HCT116 (cell line): Measurements from ENCODE around the gene TADA3. TPM values are rescaled to one million over a fixed set of nuclear protein-coding genes. Genes with fewer than 3 reads are reported as not detected.
A peak's percentile ranks its signal among the peaks of the same experiment; 100 is the strongest.

Experiments
- ATAC-seq: fragments of 200-7000 bp; cut with Tn5 transposase; 2 replicates; pipeline ENCODE4 v1.9.1; 2020; ENCODE audit warnings: mild to moderate bottlenecking, moderate library complexity
- BruUV-seq: library from RNA; stranded (reverse); fragments of 400-500 nt; replicated peaks from 2 replicates; lab custom pipeline; 2021; lab: Mats Ljungman, UMichigan
- CTCF ChIA-PET: fragments of 300-600 bp; sonication (Branson Sonifier 250); formaldehyde crosslinking; loops from one replicate; lab custom pipeline; 2021; ENCODE audit warnings: antibody characterized with exemption; lab: Charles Lee
- POLR2A ChIA-PET: fragments of 300-600, 350-600 bp; sonication (Branson Sonifier 250); formaldehyde crosslinking; loops from one replicate; lab custom pipeline; 2021; ENCODE audit warnings: antibody characterized with exemption; lab: Charles Lee
- RAD21 ChIA-PET, 2 experiments: fragments of 300-600 bp; sonication (Branson Sonifier 250); formaldehyde crosslinking; loops; one replicate each; lab custom pipeline; 2023; ENCODE audit warnings: low total read pairs in 2 of 2; ENCODE audit not compliant: uncharacterized antibody in 2 of 2, unreplicated experiment in 2 of 2, low non-redundant PET in 1 of 2; lab: Charles Lee
- DNase-seq: peaks from one replicate; pipeline ENCODE4 v3.0.0-alpha.2; 2010; ENCODE audit warnings: low read depth, low spot score
- H2AFZ ChIP-seq: fragments of 200-600 bp; shearing (Covaris generic), sonication (generic); 2 replicates; pipeline ENCODE4 v1.6.1; 2017; ENCODE audit warnings: low read depth, mixed run types, mixed read lengths, antibody characterized with exemption, low read length; ENCODE audit not compliant: poor library complexity, severe bottlenecking
- H3K27ac ChIP-seq: 2 replicates; pipeline ENCODE4 v1.5.1; 2012; ENCODE audit warnings: low read depth, low read length
- H3K27me3 ChIP-seq: fragments of 200-600 bp; sonication (generic); 2 replicates; pipeline ENCODE4 v1.6.1; 2016; ENCODE audit warnings: mixed run types, low read length, mixed read lengths; ENCODE audit not compliant: insufficient read depth
- H3K36me3 ChIP-seq, 2 experiments: fragments of 200-500 bp in 1 of 2; fragments of 200-600 bp in 1 of 2; sonication (Bioruptor generic) in 1 of 2; sonication (generic) in 1 of 2; 2 replicates each; pipeline versions ENCODE4 v1.5.1 to v1.6.1; 2014 to 2016; ENCODE audit warnings: low read length in 2 of 2, inconsistent platforms in 1 of 2, mixed read lengths in 1 of 2, mixed run types in 1 of 2; ENCODE audit not compliant: insufficient read depth in 2 of 2, control insufficient read depth in 1 of 2
- H3K4me1 ChIP-seq, 2 experiments: fragments of 200-600 bp in 1 of 2; sonication (generic) in 1 of 2; 2 replicates each; pipeline versions ENCODE4 v1.5.1 to v1.6.1; 2012 to 2017; ENCODE audit warnings: low read length in 2 of 2, inconsistent platforms in 1 of 2, mild to moderate bottlenecking in 1 of 2, mixed read lengths in 1 of 2, mixed run types in 1 of 2, moderate library complexity in 1 of 2; ENCODE audit not compliant: insufficient read depth in 2 of 2, control insufficient read depth in 1 of 2
- H3K4me2 ChIP-seq: fragments of 200-600 bp; sonication (generic); 2 replicates; pipeline ENCODE4 v1.6.1; 2017; ENCODE audit warnings: mixed run types, low read length, mixed read lengths
- H3K4me3 ChIP-seq, 2 experiments: fragments of 200-600 bp in 1 of 2; sonication (generic) in 1 of 2; replicated peaks in 1 of 2; 2 replicates each; pipeline ENCODE4 v1.5.1; 2011 to 2016; ENCODE audit warnings: low read length in 2 of 2, control low read depth in 1 of 2, low read depth in 1 of 2, mild to moderate bottlenecking in 1 of 2, mixed read lengths in 1 of 2, mixed run types in 1 of 2
- H3K79me2 ChIP-seq: fragments of 200-600 bp; sonication (generic); 2 replicates; pipeline ENCODE4 v1.6.1; 2017; ENCODE audit warnings: mild to moderate bottlenecking, mixed run types, low read length, moderate library complexity, mixed read lengths; ENCODE audit not compliant: insufficient read depth
- H3K9ac ChIP-seq: fragments of 200-600 bp; sonication (generic); 2 replicates; pipeline ENCODE4 v1.6.1; 2016; ENCODE audit warnings: low read length, mixed read lengths
- H3K9me2 ChIP-seq: fragments of 200-600 bp; sonication (generic), shearing (Covaris generic); 2 replicates; pipeline ENCODE4 v1.6.1; 2017; ENCODE audit warnings: mixed run types, mild to moderate bottlenecking, moderate library complexity; ENCODE audit not compliant: insufficient read depth
- H3K9me3 ChIP-seq, 2 experiments: fragments of 200-500 bp in 1 of 2; fragments of 200-600 bp in 1 of 2; sonication (Bioruptor generic) in 1 of 2; sonication (generic) in 1 of 2; 2 replicates each; pipeline ENCODE4 v1.6.1; 2014 to 2017; ENCODE audit warnings: low read length in 2 of 2, mixed read lengths in 2 of 2, inconsistent platforms in 1 of 2, low read depth in 1 of 2, mild to moderate bottlenecking in 1 of 2, mixed run types in 1 of 2, moderate library complexity in 1 of 2; ENCODE audit not compliant: control insufficient read depth in 1 of 2, insufficient read depth in 1 of 2
- H4K20me1 ChIP-seq: fragments of 200-600 bp; sonication (generic), shearing (Covaris generic); 2 replicates; pipeline ENCODE4 v1.6.1; 2017; ENCODE audit warnings: mixed run types, mild to moderate bottlenecking, moderate library complexity; ENCODE audit not compliant: insufficient read depth
- ATF3 ChIP-seq: IDR thresholded peaks from 2 replicates; pipeline ENCODE4 v1.6.1; 2012
- CBX3 ChIP-seq: IDR thresholded peaks from 2 replicates; pipeline ENCODE4 v1.6.1; 2012; ENCODE audit warnings: low read depth
- CEBPB ChIP-seq: IDR thresholded peaks from 2 replicates; pipeline ENCODE4 v1.6.1; 2012; ENCODE audit warnings: low read depth
- CTCF ChIP-seq, 3 experiments: fragments of 200-600 bp in 1 of 3; sonication (generic) in 1 of 3; IDR thresholded peaks in 2 of 3; conservative IDR thresholded peaks in 1 of 3; 2 replicates each; pipeline ENCODE4 v1.5.1; 2012 to 2017; ENCODE audit warnings: low read depth in 2 of 3, low read length in 2 of 3, antibody characterized with exemption in 1 of 3, borderline replicate concordance in 1 of 3, control low read depth in 1 of 3, mild to moderate bottlenecking in 1 of 3, mixed read lengths in 1 of 3, mixed run types in 1 of 3, moderate library complexity in 1 of 3; ENCODE audit not compliant: insufficient read depth in 1 of 3
- EGR1 ChIP-seq: IDR thresholded peaks from 2 replicates; pipeline ENCODE4 v1.6.1; 2012; ENCODE audit warnings: low read depth
- ELF1 ChIP-seq: IDR thresholded peaks from 2 replicates; pipeline ENCODE4 v1.6.1; 2012; ENCODE audit warnings: low read depth, borderline replicate concordance
- EZH2 ChIP-seq: fragments of 200-600 bp; sonication (generic); IDR thresholded peaks from 2 replicates; pipeline ENCODE4 v1.6.1; 2017; ENCODE audit warnings: antibody characterized with exemption, mixed run types
- EZH2phosphoT487 ChIP-seq: fragments of 200-600 bp; IDR thresholded peaks from 2 replicates; pipeline ENCODE4 v1.6.1; 2018; ENCODE audit warnings: antibody characterized with exemption, borderline replicate concordance
- FOSL1 ChIP-seq: IDR thresholded peaks from 2 replicates; pipeline ENCODE4 v1.6.1; 2012; ENCODE audit warnings: low read depth
- MAX ChIP-seq: IDR thresholded peaks from 2 replicates; pipeline ENCODE4 v1.6.1; 2012
- POLR2A ChIP-seq: IDR thresholded peaks from 2 replicates; pipeline ENCODE4 v1.7.0; 2011; ENCODE audit warnings: borderline replicate concordance; ENCODE audit not compliant: insufficient read depth, insufficient read length; ENCODE audit errors: extremely low read depth
- POLR2AphosphoS5 ChIP-seq: IDR thresholded peaks from 2 replicates; pipeline ENCODE4 v1.6.1; 2011; ENCODE audit warnings: mild to moderate bottlenecking, low read depth, low read length, moderate library complexity
- SIN3A ChIP-seq: IDR thresholded peaks from 2 replicates; pipeline ENCODE4 v1.6.1; 2012; ENCODE audit warnings: low read depth
- SRF ChIP-seq: IDR thresholded peaks from 2 replicates; pipeline ENCODE4 v1.6.1; 2012; ENCODE audit warnings: low read depth
- TCF7L2 ChIP-seq: IDR thresholded peaks from 2 replicates; pipeline ENCODE4 v1.7.0; 2011; ENCODE audit warnings: borderline replicate concordance, inconsistent platforms; ENCODE audit not compliant: insufficient read depth, insufficient read length; ENCODE audit errors: extremely low read depth
- YY1 ChIP-seq: IDR thresholded peaks from 2 replicates; pipeline ENCODE4 v1.6.1; 2011; ENCODE audit warnings: low read length, low read depth, moderate library complexity, mild to moderate bottlenecking; ENCODE audit not compliant: insufficient replicate concordance; ENCODE audit errors: extremely low read depth
- ZBTB33 ChIP-seq: IDR thresholded peaks from 2 replicates; pipeline ENCODE4 v1.6.1; 2011; ENCODE audit warnings: mild to moderate bottlenecking, low read length, moderate library complexity; ENCODE audit not compliant: insufficient replicate concordance; ENCODE audit errors: extremely low read depth
- ZFX ChIP-seq: fragments of 450-650 bp; IDR thresholded peaks from 2 replicates; pipeline ENCODE4 v1.6.1; 2017
- ZNF274 ChIP-seq: fragments of 200-500 bp; sonication (Bioruptor generic); IDR thresholded peaks from 2 replicates; pipeline ENCODE4 v1.6.1; 2014; ENCODE audit warnings: mild to moderate bottlenecking, low read depth, low read length, inconsistent platforms
- intact Hi-C: fragments of 100-400 bp; cut with micrococcal nuclease; formaldehyde crosslinking; loops from 2 replicates; pipeline ENCODE4 v1.10.0; 2022
- total RNA-seq: library from RNA; stranded (reverse); gene quantifications from one replicate; pipeline ENCODE4 v1.2.1, GENCODE V29; 2021; ENCODE audit not compliant: unreplicated experiment

Gene TADA3
- total RNA-seq, 1 experiment from 2014 or later: 72.0 TPM

GRCh38 chr3:9795207-9795606 lies 2.9 kb upstream of the TADA3 start (continued):
- no peak for TF ChIP-seq EZH2phosphoT487
- no peak for TF ChIP-seq EGR1
- no peak for TF ChIP-seq YY1
- no peak for TF ChIP-seq CBX3
- TF ChIP-seq MAX: no peak
- TF ChIP-seq TCF7L2: no peak
- TF ChIP-seq ELF1: no peak
- TF ChIP-seq EZH2: no peak
- no peak for TF ChIP-seq POLR2A

- ATAC-seq (no peak), DNase-seq (no peak)
- RAD21 ChIA-PET: no interaction called here
- H3K4me2 ChIP-seq: peak overlapping the region; percentile 93
- TF ChIP-seq EZH2phosphoT487 (no peak), ZFX (no peak), POLR2AphosphoS5 (no peak), ZNF274 (no peak), POLR2A (no peak), MAX (no peak), ATF3 (no peak), CTCF (IDR thresholded peaks at IDR 0.05 in 2 of 3, conservative IDR thresholded peaks at IDR 0.05 in 1 of 3; ENCODE audit: borderline replicate concordance in 1 of 3, insufficient read depth in 1 of 3, low read depth in 2 of 3, low read length in 2 of 3) (no peak), ZBTB33 (no peak), SRF (no peak), FOSL1 (no peak), EZH2 (no peak), CEBPB (no peak), SIN3A (no peak), CBX3 (no peak), TCF7L2 (no peak), EGR1 (no peak), ELF1 (no peak)
- POLR2A ChIA-PET: no interaction called here
- no peaks in the 10 kb centered on the region for H3K9me2 ChIP-seq
- no peak overlapping the region for H3K9ac ChIP-seq
- H3K27ac ChIP-seq: no peak overlapping the region
- H3K27me3 ChIP-seq: no peaks in the 10 kb centered on the region
- H4K20me1 ChIP-seq: no peaks in the 10 kb centered on the region
- no peaks in the 10 kb centered on the region for H3K9me3 ChIP-seq
- intact Hi-C loops: no loop called here
- H3K36me3 ChIP-seq: peaks cover 24 to 36% of the 10 kb centered on the region in 2 experiments; a peak in 3 of 4 replicates
- no TSS peak for BruUV-seq
- peaks cover 64% of the 10 kb centered on the region for H3K79me2 ChIP-seq
- peak overlapping the region in 1 of 2 experiments; percentile 87; a peak in 2 of 4 replicates for H3K4me3 ChIP-seq
- H2AFZ ChIP-seq: no peak overlapping the region
- peaks cover 0 to 18% of the 10 kb centered on the region in 2 experiments; a peak in 3 of 4 replicates for H3K4me1 ChIP-seq
- CTCF ChIA-PET: no interaction called here
Measured at GRCh38 chr3:9794400-9794799, 2.1 kb upstream of the TADA3 start.
